Activated CD8-positive, alpha-beta memory T cell treated with anti-CD3 and anti-CD28 coated beads for 4 hours (primary cell): ENCODE data around the gene RAB7A.
"Not testable (repeated sequence)": the region's sequence is repeated elsewhere in the genome, so short reads cannot be mapped to it uniquely, and the experiment has no call there.

ENCODE experiments used
- DNase-seq, 2 donors: peaks; one replicate each; pipeline ENCODE4 v3.0.0-alpha.2; 2020; ENCODE audit warnings: low read depth in 2 of 2

The RAB7A gene

DNA sequence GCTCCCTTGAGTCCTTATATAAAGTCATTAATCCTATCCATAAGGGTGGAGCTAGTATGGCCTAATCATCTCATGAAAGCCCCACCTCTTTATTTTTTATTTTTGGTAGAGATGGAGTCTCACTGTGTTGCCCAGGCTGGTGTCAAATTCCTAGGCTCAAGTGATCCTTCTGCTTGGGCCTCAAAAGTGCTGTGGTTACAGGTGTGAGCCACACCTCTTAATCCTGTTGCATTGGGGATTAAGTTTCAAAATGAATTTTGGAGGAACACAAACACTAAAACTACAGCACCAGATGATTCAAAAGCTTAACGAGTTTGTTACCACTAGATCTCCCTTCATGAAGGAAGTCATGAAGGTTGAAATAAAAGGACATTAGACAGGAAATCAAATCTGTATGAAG lies 27.7 kb downstream of the RAB7A start:
- DNase-seq: no peak

DNA sequence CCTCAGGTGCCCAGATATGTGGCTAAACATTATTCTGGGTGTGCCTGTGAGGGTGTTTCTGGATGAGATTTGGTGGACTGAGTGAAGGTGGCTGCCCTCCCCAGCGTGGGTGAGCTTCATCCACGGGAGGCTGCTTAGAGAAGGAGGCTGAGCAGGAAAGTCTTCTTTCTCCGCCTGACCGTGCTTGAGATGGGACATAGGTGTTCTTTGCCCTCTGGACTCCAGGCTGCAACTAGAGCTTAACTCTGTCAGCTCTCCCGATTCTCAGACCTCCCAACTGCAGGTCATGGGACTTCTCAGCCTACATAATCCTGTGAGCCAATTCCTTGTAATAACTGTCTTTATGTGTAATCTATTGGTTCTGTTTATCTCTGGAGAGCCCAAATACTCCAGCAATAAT lies 34.1 kb downstream of the RAB7A start:
- DNase-seq: no peak

DNA sequence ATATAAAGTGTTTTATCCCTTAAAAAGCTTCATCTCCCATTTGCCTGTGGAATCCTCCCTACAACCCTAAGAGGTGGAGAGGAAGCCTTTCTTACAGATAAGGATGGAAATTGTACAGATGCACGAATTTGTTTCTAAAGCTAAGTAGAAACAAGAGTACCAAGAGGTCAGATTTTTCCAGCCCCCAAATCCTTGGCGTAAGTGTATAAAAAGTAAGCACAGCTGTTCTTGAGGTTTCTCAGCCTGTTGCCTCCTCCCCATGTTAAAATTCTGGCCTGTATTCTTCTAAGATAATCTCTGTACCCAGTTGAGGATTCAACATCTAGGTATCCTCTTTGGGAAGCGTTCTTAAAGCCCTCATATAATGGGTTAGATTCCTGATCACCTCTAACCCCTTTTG lies 34.9 kb downstream of the RAB7A start:
- no peak for DNase-seq

DNA sequence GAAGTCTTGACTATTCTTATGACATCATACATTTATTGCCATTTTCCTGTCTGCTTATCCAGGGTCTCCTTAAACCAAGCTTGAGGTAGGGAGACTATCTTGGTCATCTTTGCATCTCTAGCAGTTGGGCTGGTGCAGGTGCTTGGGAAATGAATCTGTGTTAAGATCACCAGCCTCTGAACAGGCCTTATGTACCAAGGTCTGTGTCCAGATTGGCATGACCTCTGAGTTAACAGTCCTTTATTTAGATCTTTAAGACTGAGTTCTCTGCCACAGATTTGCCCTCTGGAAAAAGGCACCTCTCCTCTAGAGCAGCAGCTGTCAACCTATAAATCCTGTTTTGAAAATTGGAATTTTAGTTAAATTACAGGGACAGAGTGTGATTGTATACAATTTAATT lies 35.4 kb downstream of the RAB7A start:
- DNase-seq: no peak

DNA sequence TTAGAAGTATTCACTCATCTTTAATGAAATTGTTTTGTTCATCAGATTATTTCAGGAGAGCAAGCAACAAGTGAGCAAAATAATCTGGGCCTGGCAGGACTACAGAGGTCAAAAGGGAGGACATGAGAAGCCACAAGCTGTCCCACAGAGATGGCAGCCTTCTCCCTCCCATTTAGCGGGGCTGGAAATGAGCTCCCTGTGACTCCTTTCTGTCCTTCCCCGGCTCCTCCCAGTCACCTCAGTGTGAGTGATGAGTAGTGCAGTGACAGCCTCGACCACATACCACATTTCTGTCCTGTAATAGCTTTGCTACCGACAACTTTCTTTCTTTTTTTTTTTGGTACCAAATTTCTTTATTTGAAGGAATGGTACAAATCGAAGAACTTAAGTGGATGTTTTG lies 38.0 kb downstream of the RAB7A start:
- peak in 1 of 2 donors; percentile 17 for DNase-seq

DNA sequence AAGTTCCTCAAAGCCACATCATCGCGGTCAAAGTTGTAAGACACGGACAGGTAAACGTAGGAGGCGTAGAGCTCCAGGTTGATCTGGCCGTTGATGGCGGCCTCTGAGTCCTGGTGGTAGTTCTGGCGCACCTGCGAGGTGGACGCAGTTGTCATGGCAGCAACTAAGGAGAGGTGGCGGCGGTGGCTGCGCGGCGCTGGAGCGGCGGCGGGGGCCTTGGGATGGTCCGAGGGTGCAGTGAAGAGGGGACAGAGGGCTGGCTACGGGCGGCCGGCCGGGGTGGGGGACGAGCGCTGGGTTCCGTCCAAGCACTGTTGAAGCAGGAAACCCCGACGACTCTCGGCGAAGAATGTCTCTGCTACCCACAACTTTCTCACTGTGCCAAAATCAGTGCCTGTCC lies 38.9 kb downstream of the RAB7A start:
- DNase-seq: no peak

DNA sequence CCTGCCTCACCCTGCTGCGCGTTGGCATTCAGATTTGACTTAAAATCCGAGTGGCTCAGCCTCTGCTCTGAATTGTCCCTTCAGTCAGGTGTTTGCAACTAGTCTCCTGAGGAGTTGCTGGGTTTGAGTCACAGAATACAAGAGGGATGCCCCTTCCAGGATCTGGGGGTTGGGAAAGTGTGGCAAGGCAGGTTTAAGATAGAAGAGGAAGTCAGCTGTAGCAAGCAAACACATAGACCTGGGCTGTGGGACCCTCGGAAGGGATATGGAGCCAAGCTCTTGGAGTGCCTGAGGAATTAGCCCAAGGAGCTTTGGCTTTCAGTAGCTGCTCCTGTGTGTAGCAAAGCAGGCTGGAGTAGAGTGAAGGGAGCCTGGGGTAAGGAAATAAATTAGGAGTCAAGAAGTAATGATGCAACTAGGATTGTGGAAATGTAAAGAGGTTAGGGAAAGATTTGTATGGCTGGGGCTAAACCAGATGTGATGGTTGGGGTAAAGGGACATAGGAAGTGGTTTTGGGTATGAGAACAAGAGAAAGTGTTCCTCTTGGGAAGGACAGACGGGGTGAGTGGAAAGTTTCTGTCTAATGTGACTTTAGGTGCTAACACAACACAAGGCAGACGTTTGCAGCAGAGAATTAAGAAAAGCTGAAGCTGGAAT lies 41.2 kb downstream of the RAB7A start:
- no peak for DNase-seq

DNA sequence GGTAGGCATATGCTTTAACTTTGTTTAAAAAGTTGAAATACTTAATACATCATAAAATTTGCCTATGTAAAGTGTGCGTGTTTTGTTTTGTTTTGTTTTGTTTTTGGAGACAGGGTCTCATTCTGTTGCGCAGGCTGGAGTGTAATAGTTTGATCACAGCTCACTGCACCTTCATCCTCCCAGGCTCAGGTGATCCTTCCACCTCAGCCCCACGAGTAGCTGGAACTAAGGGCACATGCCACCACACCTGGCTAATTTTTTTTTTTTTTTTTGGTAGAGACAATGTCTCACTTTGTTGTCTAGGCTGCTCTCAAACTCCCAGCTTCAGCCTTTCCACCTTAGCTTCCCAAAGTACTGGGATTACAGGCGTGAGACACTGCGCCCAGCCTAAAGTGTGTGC lies 42.5 kb downstream of the RAB7A start:
- DNase-seq: no peak

DNA sequence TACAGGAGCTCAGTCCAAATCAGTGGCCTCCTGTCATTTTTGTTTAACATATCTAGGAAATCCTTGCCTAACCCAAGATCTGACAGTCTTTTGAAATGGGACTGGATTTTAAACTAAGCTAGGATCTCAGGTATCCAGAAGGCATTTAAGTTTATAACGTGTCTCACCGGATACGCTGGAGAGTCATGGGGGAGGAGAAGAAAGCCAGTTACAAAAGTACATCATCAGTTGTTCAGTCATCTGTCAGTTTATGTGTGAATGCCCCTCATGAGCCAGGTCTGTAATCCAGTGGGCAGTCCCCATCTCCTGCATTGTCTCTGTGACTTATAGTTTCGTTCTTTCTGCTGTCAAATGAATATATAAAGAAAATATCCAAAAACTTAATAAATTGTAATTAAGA lies 44.4 kb downstream of the RAB7A start:
- no peak for DNase-seq

DNA sequence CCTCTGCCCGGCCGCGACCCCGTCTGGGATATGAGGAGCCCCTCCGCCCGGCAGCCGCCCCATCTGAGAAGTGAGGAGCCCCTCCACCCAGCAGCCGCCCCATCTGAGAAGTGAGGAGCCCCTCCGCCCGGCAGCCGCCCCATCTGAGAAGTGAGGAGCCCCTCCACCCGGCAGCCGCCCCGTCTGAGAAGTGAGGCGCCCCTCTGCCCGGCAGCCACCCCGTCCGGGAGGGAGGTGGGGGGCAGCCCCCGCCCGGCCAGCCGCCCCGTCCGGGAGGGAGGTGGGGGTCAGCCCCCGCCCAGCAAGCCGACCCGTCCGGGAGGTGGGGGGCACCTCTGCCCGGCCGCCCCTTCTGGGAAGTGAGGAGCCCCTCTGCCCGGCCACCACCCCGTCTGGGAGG lies 47.2 kb downstream of the RAB7A start:
- not testable (repeated sequence) for DNase-seq

DNA sequence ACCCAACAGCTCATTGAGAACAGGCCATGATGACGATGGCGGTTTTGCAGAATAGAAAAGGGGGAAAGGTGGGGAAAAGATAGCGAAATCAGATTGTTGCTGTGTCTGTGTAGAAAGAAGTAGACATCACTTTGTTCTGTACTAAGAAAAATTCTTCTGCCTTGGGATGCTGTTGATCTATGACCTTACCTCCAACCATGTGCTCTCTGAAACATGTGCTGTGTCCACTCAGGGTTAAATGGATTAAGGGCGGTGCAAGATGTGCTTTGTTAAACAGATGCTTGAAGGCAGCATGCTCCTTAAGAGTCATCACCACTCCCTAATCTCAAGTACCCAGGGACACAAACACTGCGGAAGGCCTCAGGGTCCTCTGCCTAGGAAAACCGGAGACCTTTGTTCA lies 47.6 kb downstream of the RAB7A start:
- DNase-seq: not testable (repeated sequence)

DNA sequence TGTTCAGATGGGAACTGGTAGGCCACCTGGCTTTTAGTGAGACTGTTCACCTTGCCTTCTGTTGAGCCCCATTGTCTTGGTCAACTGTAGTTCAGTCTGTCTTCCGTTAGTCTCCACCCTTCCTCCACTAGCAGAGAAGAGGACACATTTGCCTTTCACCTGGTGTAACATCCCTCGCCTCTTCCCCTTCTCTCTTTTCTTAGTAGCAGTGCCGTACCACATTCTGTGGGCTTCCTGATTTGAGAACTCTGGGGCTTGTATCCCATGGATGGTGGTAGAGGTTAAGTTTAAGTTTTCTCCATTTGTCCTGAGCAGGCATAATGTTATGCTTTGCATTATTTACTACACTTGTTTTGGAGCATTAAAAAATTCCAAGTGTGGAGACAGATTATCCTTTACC lies 49.3 kb downstream of the RAB7A start:
- DNase-seq: no peak

DNA sequence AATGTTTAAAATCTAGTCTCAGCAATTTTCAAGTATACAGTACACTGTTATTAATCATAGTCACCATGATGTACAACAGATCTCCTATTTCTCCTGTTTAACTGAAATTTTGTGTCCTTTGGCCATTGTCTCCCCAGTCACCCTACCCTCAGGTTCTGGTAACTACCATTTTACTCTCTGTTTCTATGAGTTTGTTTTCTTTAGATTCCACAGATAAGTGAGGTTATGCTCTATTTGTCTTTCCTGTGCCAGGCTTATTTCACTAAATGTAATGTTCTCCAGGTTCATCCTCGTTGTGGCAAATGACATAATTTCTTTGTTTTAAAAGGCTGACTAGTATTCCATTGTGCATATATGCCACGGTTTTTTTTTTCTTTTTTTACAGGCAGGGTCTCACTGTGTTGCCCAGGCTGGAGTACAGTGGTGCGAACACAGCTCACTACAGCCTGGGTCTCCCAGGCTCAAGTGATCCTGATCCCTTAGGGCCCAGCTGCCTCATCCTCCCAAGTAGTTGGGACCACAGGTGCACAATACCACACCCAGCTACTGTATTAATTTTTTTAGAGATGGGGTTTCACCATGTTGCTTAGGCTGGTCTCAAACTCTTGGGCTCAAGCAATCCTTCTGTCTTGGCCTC lies 50.0 kb downstream of the RAB7A start:
- DNase-seq: no peak

DNA sequence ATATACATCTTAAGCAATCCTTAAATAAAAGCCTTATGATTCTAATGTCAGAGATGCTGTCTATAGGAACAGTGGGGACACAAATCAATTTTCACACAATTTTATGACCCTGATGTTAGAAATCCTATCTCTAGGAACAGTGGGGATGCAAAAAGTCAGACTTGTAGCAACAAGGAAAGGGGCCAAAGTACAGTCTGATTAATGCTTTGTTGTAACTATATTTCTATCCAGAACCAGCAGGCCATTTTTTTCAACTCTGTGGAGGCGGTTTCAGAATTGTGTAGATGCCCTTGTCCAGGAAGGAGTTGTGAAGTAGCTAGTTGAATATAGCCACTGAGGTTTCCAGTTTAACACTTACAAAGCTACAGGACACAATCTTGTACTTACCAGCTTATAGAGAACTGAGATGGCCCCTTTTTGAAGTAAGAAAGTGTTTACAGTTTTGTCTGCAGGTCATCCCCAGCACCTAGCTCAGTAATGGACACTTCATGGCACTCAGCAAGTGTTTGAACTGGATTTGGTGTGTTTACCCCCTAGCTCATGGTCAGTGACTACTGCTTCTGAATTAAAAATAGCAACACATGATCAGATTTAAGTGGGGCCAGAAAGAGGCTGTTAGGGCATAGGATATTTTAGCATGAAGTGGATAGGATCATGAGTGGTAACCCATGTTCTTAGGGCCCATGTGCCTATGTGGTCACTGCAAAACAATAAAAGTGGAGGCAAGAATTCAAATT lies 54.3 kb downstream of the RAB7A start:
- no peak for DNase-seq

DNA sequence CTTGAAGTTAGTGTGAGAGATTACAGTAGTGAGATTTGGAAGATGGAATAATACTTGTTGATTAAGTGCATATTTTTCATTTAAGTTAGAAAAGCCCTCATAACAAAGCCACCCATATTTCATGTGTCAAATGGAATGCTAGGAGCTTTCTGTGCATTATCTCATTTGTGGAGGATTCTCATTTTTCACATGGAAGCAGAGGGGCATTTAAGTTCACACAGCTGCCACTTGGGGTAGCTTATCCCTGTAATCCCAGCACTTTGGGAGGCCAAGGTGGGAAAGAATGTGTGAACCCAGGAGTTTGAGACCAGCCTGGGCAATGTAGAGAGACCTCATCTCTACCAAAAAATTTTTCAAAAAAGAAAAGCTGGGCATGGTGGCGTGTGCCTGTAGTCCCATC lies 55.2 kb downstream of the RAB7A start:
- no peak for DNase-seq

DNA sequence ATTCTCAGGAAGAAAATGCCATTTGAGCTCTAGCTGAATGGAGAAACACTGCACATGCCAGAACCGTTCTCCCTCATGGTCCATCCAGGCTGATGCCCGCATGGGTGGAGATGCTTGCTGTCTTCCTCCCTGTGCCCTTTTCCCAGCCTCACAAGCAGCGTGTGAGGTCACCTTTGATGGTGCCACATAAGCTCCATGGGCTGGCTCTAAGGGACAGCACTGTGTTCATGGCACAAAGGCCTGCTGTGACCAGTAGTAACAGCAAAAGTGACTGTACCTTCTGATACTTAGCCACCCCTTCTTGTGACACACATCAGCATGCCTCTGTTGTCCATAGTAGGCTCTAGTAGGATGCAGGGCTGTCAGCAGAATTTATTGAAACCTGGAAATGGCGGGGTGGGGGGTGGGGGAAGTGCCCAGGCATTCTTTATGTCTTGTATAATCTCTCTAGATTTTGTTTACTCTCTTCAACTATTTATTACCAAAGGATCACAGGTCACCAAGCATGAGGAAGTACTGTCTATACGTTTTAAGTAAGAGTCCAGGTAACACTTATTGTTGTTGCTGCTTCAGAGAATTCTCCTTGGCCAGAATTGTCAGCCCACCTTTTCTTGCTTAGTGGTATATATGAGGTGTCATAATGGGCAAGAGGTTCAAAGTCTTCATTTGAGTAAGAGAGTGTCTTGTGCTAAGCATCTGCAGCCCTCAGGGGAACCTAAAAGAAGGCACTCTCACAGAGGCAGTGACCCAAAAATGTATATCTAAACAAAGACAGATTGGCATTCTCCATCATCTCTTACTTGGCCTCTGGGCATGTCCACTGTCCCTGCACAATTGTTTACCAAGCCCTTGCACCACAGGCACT lies 56.5 kb downstream of the RAB7A start:
- DNase-seq: no peak

DNA sequence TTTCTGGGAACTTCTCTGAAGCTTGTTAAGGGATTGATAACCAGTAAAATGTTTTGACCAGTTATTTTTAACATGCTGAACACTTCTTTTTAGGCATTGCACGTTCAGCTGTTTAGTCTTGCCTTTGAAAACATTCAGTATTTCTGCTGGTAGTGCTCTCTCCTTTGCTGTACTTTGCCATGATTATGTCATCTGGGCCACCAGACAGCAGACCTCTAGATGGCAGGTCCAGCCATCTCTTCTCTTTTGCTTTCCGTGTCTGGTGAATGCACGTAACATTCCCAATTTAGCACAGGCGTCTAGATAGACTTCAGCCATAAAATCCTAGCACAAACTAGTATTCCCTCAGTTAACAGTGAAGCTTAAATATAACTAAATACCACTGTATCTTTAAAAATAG lies 57.8 kb downstream of the RAB7A start:
- no peak for DNase-seq

DNA sequence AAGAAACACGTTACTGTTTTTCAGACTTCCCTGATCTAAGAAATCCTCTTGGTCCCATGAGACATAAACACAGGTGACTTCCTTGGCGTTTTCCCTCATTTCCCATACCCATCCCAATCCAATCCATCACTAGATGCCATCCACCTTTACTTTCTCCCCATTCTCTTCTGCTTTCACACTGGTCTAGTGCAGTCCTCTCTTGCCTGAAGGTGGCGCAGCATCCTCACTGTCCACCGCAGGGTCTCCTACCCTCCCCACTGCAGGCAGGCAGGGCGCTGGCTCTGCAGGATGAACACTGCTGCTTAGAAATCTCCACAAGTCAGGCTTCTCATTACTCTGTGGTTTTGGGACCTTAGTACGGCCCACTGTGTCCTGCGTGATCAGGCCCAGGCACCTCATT lies 58.2 kb downstream of the RAB7A start:
- DNase-seq: peak in 1 of 2 donors; percentile 35

DNA sequence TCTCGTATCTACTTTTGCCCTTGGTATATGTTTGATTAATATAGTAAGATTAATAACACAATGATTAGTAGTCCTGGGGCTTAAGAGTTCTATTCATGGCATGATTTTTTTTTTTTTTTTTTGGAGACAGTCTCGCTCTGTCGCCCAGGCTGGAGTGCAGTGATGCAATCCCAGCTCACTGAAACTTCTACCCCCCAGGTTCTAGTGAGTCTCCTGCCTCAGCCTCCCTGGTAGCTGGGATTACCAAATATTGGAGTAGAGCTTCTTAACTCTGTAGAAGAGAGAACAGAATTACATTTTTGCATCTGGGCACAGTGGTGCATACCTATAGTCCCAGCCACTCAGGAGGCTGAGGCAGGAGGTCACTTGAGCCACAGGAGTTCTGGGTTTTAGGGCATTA lies 58.9 kb downstream of the RAB7A start:
- DNase-seq: no peak

DNA sequence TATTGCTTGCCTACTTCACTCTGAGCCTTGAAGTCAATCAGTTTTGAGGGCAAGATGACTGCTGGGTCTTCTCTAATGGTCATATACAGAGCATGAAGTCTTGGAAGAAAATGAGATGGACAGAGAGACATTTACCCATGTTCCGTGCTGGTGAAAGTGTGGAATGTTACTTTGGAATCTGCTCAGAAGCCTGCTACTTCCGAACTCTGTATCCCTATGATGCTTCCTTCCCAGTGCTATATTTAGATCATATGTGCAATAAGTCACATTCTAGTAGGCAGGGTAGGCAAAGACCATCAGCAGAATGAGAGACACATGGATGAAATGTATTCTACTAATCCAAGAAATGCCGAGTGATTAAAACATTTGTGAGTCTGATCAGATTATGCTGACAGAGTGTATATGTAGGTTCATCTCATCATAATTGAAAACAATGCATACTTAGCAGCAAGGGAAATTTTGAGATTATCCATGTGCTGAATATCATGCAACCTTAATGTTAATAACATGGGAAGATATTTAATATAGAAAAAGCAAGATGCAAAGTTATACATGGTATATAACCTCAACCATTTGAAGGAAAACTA lies 60.5 kb downstream of the RAB7A start:
- DNase-seq: no peak

DNA sequence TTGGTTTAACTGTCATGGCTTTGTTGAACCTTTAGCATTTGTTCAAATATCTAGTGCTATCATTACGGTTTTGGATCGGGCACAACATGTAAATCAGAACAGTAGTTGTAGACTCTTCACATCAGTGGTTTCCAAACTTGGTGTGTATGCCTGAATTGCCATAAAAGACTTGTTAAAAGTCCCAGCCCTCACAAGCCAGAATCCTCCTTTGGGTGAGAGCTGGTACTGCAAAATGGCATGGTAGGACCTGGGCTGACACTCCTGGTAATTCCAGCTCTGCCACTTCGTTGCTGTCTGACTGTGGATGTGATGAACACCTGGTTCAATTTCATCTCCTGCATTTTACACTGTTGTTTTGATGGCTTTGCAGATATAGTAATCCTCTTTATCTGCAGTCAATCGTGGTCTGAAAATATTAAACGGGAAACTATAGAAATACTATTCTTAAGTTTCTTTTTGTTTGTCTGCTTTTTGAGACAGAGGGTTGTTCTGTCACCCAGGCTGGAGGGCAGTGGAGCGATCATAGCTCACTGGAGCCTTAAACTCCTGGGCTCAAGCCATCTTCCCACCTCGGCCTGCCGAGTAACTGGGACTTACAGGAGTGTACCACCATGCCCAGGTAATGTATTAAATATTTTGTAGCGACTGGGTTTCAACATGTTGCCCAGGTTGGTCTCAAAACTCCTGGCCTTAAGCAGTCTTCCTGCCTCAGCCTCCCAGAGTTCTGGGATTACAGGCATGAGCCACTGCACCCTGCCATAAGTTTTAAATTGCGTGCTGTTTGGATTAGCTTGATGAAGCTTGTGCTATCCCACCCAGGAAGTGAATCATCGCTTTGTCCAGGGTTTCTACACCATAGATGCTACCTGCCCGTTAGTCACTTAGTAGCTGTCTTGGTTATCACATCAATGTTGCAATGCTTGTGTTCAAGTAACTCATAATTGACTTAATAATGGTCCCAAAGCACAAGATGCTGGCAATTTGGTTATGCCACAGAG lies 61.6 kb downstream of the RAB7A start:
- DNase-seq: no peak
